ENCODE results near the gene SEC22C.
"Not testable (repeated sequence)": the region's sequence is repeated elsewhere in the genome, so short reads cannot be mapped to it uniquely, and the experiment has no call there.

SEC22C gene

GRCh38 chr3:42578054-42578453 is 3.7 kb downstream of the SEC22C start:
- DNase-seq: no peak

GRCh38 chr3:42575137-42575741 is 6.5 kb downstream of the SEC22C start:
- DNase-seq: no peak

- no peak for DNase-seq
Observed at GRCh38 chr3:42572278-42572677, 9.5 kb downstream of the SEC22C start.

- no peak for DNase-seq
Observed at GRCh38 chr3:42569593-42570142, 12.1 kb downstream of the SEC22C start.

GRCh38 chr3:42562047-42562907 is 19.5 kb downstream of the SEC22C start:
- DNase-seq: no peak

- no peak for DNase-seq
Observed at GRCh38 chr3:42557854-42558253, 23.9 kb downstream of the SEC22C start.

- DNase-seq: not testable (repeated sequence)
Observed at GRCh38 chr3:42556817-42557216, 24.9 kb downstream of the SEC22C start.

- no peak for DNase-seq
Observed at GRCh38 chr3:42556089-42556632, 25.6 kb downstream of the SEC22C start.

GRCh38 chr3:42552830-42553229 is 28.9 kb downstream of the SEC22C start:
- no peak for DNase-seq

GRCh38 chr3:42550250-42550649 is 31.5 kb downstream of the SEC22C start:
- DNase-seq: no peak

- DNase-seq: no peak
Observed at GRCh38 chr3:42549131-42549530, 32.6 kb downstream of the SEC22C start.

GRCh38 chr3:42547401-42547945 is 34.3 kb downstream of the SEC22C start:
- peak; percentile 70 for DNase-seq

GRCh38 chr3:42546691-42547213 is 35.0 kb downstream of the SEC22C start:
- DNase-seq: no peak

- DNase-seq: no peak
Observed at GRCh38 chr3:42545284-42545900, 36.4 kb downstream of the SEC22C start.

GRCh38 chr3:42544492-42545283 is 37.1 kb downstream of the SEC22C start:
- DNase-seq: no peak

- no peak for DNase-seq
Observed at GRCh38 chr3:42541079-42541478, 40.7 kb downstream of the SEC22C start.

GRCh38 chr3:42539871-42540714 is 41.7 kb downstream of the SEC22C start:
- DNase-seq: peak; percentile 76

- no peak for DNase-seq
Observed at GRCh38 chr3:42537350-42537749, 44.4 kb downstream of the SEC22C start.

- no peak for DNase-seq
Observed at GRCh38 chr3:42535981-42536784, 45.6 kb downstream of the SEC22C start.

Data from activated CD4-positive, CD25-positive, alpha-beta regulatory T cell treated with anti-CD3 and anti-CD28 coated beads, Interleukin-2, amount 50 U/mL, for 72 hours (primary cell).